ENCODE data around the gene CFAP65. TPM values are rescaled to one million over a fixed set of nuclear protein-coding genes. Genes with fewer than 3 reads are reported as not detected.

Gene CFAP65
- polyA plus RNA-seq, 3 donors, result not detected

GRCh38 chr2:219084791-219085190 lies 43.5 kb upstream of the CFAP65 start:
- Mint-ChIP-seq H3K4me1 (peaks cover 58% of the 10 kb centered on the region), H3K36me3 (peaks cover 8 to 13% of the 10 kb centered on the region in 2 donors), H3K4me3 (peak overlapping the region in 1 of 2 donors; percentile 36), H3K9me3 (no peaks in the 10 kb centered on the region), H3K27ac (no peak overlapping the region), H3K27me3 (ENCODE audit: low read depth in 3 of 3) (peaks cover 0 to 4% (median 0%) of the 10 kb centered on the region in 3 donors)
- H3K27me3 ChIP-seq (ENCODE audit: control insufficient read depth in 2 of 2, insufficient read depth in 2 of 2, low read length in 2 of 2), result no peaks in the 10 kb centered on the region
- H3K4me1 ChIP-seq (ENCODE audit: control insufficient read depth in 1 of 2, insufficient read depth in 2 of 2, low read length in 2 of 2), result peaks cover 47 to 48% of the 10 kb centered on the region in 2 donors
- H4K20me1 ChIP-seq (ENCODE audit: insufficient read depth, low read length), result no peaks in the 10 kb centered on the region
- H3K27ac ChIP-seq (ENCODE audit: low read depth in 1 of 2, low read length in 2 of 2), result no peak overlapping the region
- intact Hi-C loops (cut with micrococcal nuclease), result no loop called here
- no peak overlapping the region for H3K9ac ChIP-seq (ENCODE audit: insufficient read depth, low read length, poor library complexity, severe bottlenecking)
- no peak overlapping the region for H3K4me2 ChIP-seq (replicated peaks; ENCODE audit: extremely low read depth, low read length, poor library complexity, severe bottlenecking)
- TF ChIP-seq CTCF (IDR thresholded peaks at IDR 0.05), result no peak
- no peak overlapping the region for H3K4me3 ChIP-seq (replicated peaks in 1 of 3; ENCODE audit: low read depth in 2 of 3, low read length in 3 of 3)
- H2AFZ ChIP-seq (ENCODE audit: insufficient read depth, low read depth, low read length, poor library complexity, severe bottlenecking), result no peak overlapping the region
- DNase-seq, result no peak
- no peaks in the 10 kb centered on the region for H3K9me3 ChIP-seq (replicated peaks in 1 of 2; ENCODE audit: control insufficient read depth in 1 of 2, insufficient read depth in 1 of 2, low read length in 2 of 2)
- no peaks in the 10 kb centered on the region for H3K79me2 ChIP-seq (ENCODE audit: insufficient read depth, low read length)
- no peaks in the 10 kb centered on the region for H3K36me3 ChIP-seq (replicated peaks in 1 of 2; ENCODE audit: control insufficient read depth in 1 of 2, insufficient read depth in 2 of 2, low read length in 2 of 2)

DNA sequence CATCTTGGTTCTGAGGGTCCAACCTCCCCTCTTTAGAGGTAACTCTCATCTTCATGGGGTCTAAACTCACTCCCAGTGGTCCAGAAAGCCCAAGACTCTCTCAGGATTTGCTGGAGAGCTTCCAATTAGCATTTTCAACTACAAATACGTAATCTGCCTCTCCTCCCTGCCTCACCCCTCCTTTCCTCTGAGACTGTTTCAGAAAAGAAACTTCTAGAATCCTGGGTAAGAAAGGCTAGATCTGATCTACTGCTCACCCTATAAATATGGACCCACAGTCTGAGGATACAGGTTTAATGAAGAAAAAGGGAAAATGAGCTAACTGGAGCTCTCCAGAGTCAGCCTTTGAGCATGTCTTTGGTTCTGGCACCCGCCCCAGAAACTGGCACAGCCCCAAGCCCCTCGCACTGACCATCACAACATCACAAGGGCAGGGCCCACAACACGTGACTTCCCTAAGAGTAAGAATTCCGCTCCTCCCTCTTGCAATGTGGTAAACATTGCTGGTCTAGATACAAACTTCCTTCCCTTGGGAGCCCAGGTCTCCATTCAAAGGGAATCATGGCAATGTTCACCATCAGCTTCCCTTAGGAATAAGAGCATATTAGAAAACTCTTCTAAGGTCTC lies 41.1 kb upstream of the CFAP65 start:
- H3K4me1 ChIP-seq (ENCODE audit: control insufficient read depth in 1 of 2, insufficient read depth in 2 of 2, low read length in 2 of 2), result peaks cover 44 to 47% of the 10 kb centered on the region in 2 donors
- peak overlapping the region in 3 of 7 donors; percentile 7 to 78 (median 36) for H3K27ac Mint-ChIP-seq
- peaks cover 0 to 3% (median 0%) of the 10 kb centered on the region in 3 donors for H3K27me3 Mint-ChIP-seq (ENCODE audit: low read depth in 3 of 3)
- no peak overlapping the region for H3K4me3 ChIP-seq (replicated peaks in 1 of 3; ENCODE audit: low read depth in 2 of 3, low read length in 3 of 3)
- peaks cover 0 to 3% of the 10 kb centered on the region in 2 donors for H3K36me3 ChIP-seq (replicated peaks in 1 of 2; ENCODE audit: control insufficient read depth in 1 of 2, insufficient read depth in 2 of 2, low read length in 2 of 2)
- no peak overlapping the region for H3K9ac ChIP-seq (ENCODE audit: insufficient read depth, low read length, poor library complexity, severe bottlenecking)
- H3K9me3 ChIP-seq (replicated peaks in 1 of 2; ENCODE audit: control insufficient read depth in 1 of 2, insufficient read depth in 1 of 2, low read length in 2 of 2), result no peaks in the 10 kb centered on the region
- no peaks in the 10 kb centered on the region for H3K27me3 ChIP-seq (ENCODE audit: control insufficient read depth in 2 of 2, insufficient read depth in 2 of 2, low read length in 2 of 2)
- DNase-seq, result no peak
- peaks cover 8 to 10% of the 10 kb centered on the region in 2 donors for H3K36me3 Mint-ChIP-seq
- no peak overlapping the region for H3K4me2 ChIP-seq (replicated peaks; ENCODE audit: extremely low read depth, low read length, poor library complexity, severe bottlenecking)
- H3K9me3 Mint-ChIP-seq, result no peaks in the 10 kb centered on the region
- no peak overlapping the region for H3K4me3 Mint-ChIP-seq
- H3K79me2 ChIP-seq (ENCODE audit: insufficient read depth, low read length), result no peaks in the 10 kb centered on the region
- no peak for TF ChIP-seq CTCF (IDR thresholded peaks at IDR 0.05)
- no peak overlapping the region for H3K27ac ChIP-seq (ENCODE audit: low read depth in 1 of 2, low read length in 2 of 2)
- WGBS (ENCODE audit: insufficient coverage), result 89% methylated on average over 4 of the region's 5 CpGs
- peaks cover 57% of the 10 kb centered on the region for H3K4me1 Mint-ChIP-seq
- H4K20me1 ChIP-seq (ENCODE audit: insufficient read depth, low read length), result no peaks in the 10 kb centered on the region
- intact Hi-C loops (cut with micrococcal nuclease), result no loop called here
- no peak overlapping the region for H2AFZ ChIP-seq (ENCODE audit: insufficient read depth, low read depth, low read length, poor library complexity, severe bottlenecking)
